HepG2 (cell line): Measurements from ENCODE around the gene ZNF655. TPM values are rescaled to one million over a fixed set of nuclear protein-coding genes. Genes with fewer than 3 reads are reported as not detected.

Source experiments
- EP300 ChIP-seq, 3 experiments: sonication (generic) in 1 of 3; formaldehyde crosslinking in 1 of 3; IDR thresholded peaks; 2 replicates each; pipeline versions ENCODE4 v1.5.1 to v1.6.1; 2011 to 2020; ENCODE audit warnings: low read depth in 2 of 3, low read length in 2 of 3, borderline replicate concordance in 1 of 3, improper control_type of control experiment in 1 of 3, mild to moderate bottlenecking in 1 of 3, missing genetic modification reagents in 1 of 3, moderate library complexity in 1 of 3
- FOXK1 ChIP-seq: sonication (generic); formaldehyde crosslinking; IDR thresholded peaks from 2 replicates; pipeline ENCODE4 v1.4.0; 2020; ENCODE audit warnings: low read depth, missing genetic modification reagents, borderline replicate concordance
- ISL2 ChIP-seq: sonication (generic); formaldehyde crosslinking; IDR thresholded peaks from 2 replicates; pipeline ENCODE4 v1.5.0; 2020; ENCODE audit warnings: missing genetic modification reagents
- MXD4 ChIP-seq: IDR thresholded peaks from 2 replicates; pipeline ENCODE4 v1.6.1; 2016; ENCODE audit warnings: mild to moderate bottlenecking, missing biosample characterization, missing genetic modification reagents
- NFATC3 ChIP-seq: sonication (generic); formaldehyde crosslinking; IDR thresholded peaks from 2 replicates; pipeline ENCODE4 v1.5.1; 2020; ENCODE audit warnings: mild to moderate bottlenecking, missing genetic modification reagents
- PLSCR1 ChIP-seq: sonication (generic); formaldehyde crosslinking; IDR thresholded peaks from 2 replicates; pipeline ENCODE4 v1.5.0; 2020; ENCODE audit warnings: missing genetic modification reagents, mild to moderate bottlenecking, borderline replicate concordance
- POLR2A ChIP-seq, 2 experiments: IDR thresholded peaks; 2 replicates each; pipeline ENCODE4 v1.6.1; 2011; ENCODE audit warnings: low read depth in 2 of 2, low read length in 2 of 2, mild to moderate bottlenecking in 1 of 2, moderate library complexity in 1 of 2; ENCODE audit not compliant: insufficient read depth in 1 of 2
- SMARCC2 ChIP-seq: fragments of 450-650 bp; IDR thresholded peaks from 2 replicates; pipeline ENCODE4 v1.6.1; 2017; ENCODE audit warnings: antibody characterized with exemption, mild to moderate bottlenecking
- ZMYM3 ChIP-seq: sonication (generic); formaldehyde crosslinking; IDR thresholded peaks from 2 replicates; pipeline ENCODE4 v1.5.1; 2020; ENCODE audit warnings: mild to moderate bottlenecking, missing genetic modification reagents
- ZNF142 ChIP-seq: sonication (generic); formaldehyde crosslinking; IDR thresholded peaks from 2 replicates; pipeline ENCODE4 v1.4.0; 2020; ENCODE audit warnings: missing genetic modification reagents
- ZNF18 ChIP-seq: sonication (generic); formaldehyde crosslinking; IDR thresholded peaks from 2 replicates; pipeline ENCODE4 v1.8.0; 2022; ENCODE audit warnings: mild to moderate bottlenecking, missing genetic modification reagents; ENCODE audit not compliant: insufficient replicate concordance
- ZNF234 ChIP-seq: sonication (generic); formaldehyde crosslinking; conservative IDR thresholded peaks from 2 replicates; pipeline ENCODE4 v1.5.1; 2020; ENCODE audit warnings: mild to moderate bottlenecking, missing genetic modification reagents
- ZNF34 ChIP-seq: sonication (generic); formaldehyde crosslinking; IDR thresholded peaks from 2 replicates; pipeline ENCODE4 v1.4.0; 2020; ENCODE audit warnings: mild to moderate bottlenecking, missing genetic modification reagents, borderline replicate concordance
- ZNF460 ChIP-seq: sonication (generic); formaldehyde crosslinking; IDR thresholded peaks from 2 replicates; pipeline ENCODE4 v1.5.1; 2020; ENCODE audit warnings: missing genetic modification reagents, mild to moderate bottlenecking, borderline replicate concordance
- ZNF772 ChIP-seq: sonication (generic); formaldehyde crosslinking; IDR thresholded peaks from 2 replicates; pipeline ENCODE4 v1.5.0; 2020; ENCODE audit warnings: mild to moderate bottlenecking, missing genetic modification reagents
- ZNF784 ChIP-seq: sonication (generic); formaldehyde crosslinking; IDR thresholded peaks from 2 replicates; pipeline ENCODE4 v1.5.1; 2020; ENCODE audit warnings: missing genetic modification reagents, mild to moderate bottlenecking, borderline replicate concordance
- polyA plus RNA-seq, 8 experiments: library from polyadenylated mRNA; depleted of rRNA in 3 of 8; stranded (reverse) in 7 of 8; unstranded in 1 of 8; fragments of >200 nt; fragmentation: Illumina TruSeq in 4 of 8; extraction: Trizol in 4 of 8; gene quantifications; 2 replicates each; pipeline versions ENCODE4 v1.2.1 to v1.2.3, GENCODE V29; 2011 to 2016; ENCODE audit warnings: low read depth in 4 of 8, missing spikeins in 1 of 8, mixed read lengths in 1 of 8; ENCODE audit not compliant: insufficient read depth in 1 of 8
- total RNA-seq, 5 experiments: library from RNA; depleted of rRNA; stranded (reverse); fragments of >200 nt; fragmentation: Illumina TruSeq; extraction: Trizol; gene quantifications; 2 replicates each; pipeline ENCODE4 v1.2.3, GENCODE V29; 2016; ENCODE audit warnings: low read depth in 1 of 5

ZNF655 gene
- total and polyA plus RNA-seq, 2 of the 13 experiments (the other 11 are each of a cell fraction or from before 2014, with no cell fraction given): 53.4 to 75.6 TPM

GRCh38 chr7:99616359-99617191 lies 58.1 kb downstream of the ZNF655 start, which contains the start of gene ZSCAN25 (continued):
- TF ChIP-seq ZNF142 (CRISPR knock-in tag) (peak; percentile 92), ZNF460 (no peak; the same call in 1 of the 2 replicates), ZNF772 (CRISPR knock-in tag) (no peak; the same call in 1 of the 2 replicates), PLSCR1 (CRISPR knock-in tag) (no peak), ZNF234 (CRISPR knock-in tag) (no peak), FOXK1 (CRISPR knock-in tag) (peak; percentile 84; the same call in 1 of the 2 replicates), ZNF784 (CRISPR knock-in tag) (peak; percentile 97; the same call in 1 of the 2 replicates), ZNF18 (CRISPR knock-in tag) (peak; percentile 92), POLR2A (IDR thresholded peaks at IDR 0.05; ENCODE audit: insufficient read depth in 1 of 2, low read depth in 2 of 2, low read length in 2 of 2) (peak; percentile 82 to 83), NFATC3 (CRISPR knock-in tag) (peak; percentile 97; the same call in 1 of the 2 replicates), SMARCC2 (0 out of 2 replicates have a peak, but pooled peaks have one; percentile 22), ZNF34 (CRISPR knock-in tag) (no peak; the same call in 1 of the 2 replicates), EP300 (IDR thresholded peaks at IDR 0.05; ENCODE audit: low read depth in 2 of 2, low read length in 2 of 2) (no peak), EP300 (CRISPR knock-in tag; IDR thresholded peaks at IDR 0.05; ENCODE audit: borderline replicate concordance) (0 out of 2 replicates have a peak, but pooled peaks have one; percentile 20), ISL2 (peak; percentile 70), MXD4 (CRISPR knock-in tag) (0 out of 2 replicates have a peak, but pooled peaks have one; percentile 56), ZMYM3 (CRISPR knock-in tag) (peak; percentile 95)
